PC-3 (cell line): ENCODE data around the gene SLC36A3. TPM values are rescaled to one million over a fixed set of nuclear protein-coding genes. Genes with fewer than 3 reads are reported as not detected.

ENCODE experiments used
- ATAC-seq: fragments of 200-7000 bp; cut with Tn5 transposase; 2 replicates; pipeline ENCODE4 v1.9.1; 2020; ENCODE audit warnings: mild to moderate bottlenecking, moderate library complexity
- BruUV-seq: library from RNA; stranded (reverse); fragments of 400-500 nt; replicated peaks from 2 replicates; lab custom pipeline; 2021; lab: Mats Ljungman, UMichigan
- CTCF ChIA-PET: fragments of 300-600 bp; sonication (Branson Sonifier 250); formaldehyde crosslinking; loops from one replicate; lab custom pipeline; 2022; ENCODE audit warnings: antibody characterized with exemption; lab: Charles Lee
- POLR2A ChIA-PET: fragments of 300-600 bp; sonication (Branson Sonifier 250); formaldehyde crosslinking; loops from one replicate; lab custom pipeline; 2022; ENCODE audit warnings: antibody characterized with exemption; ENCODE audit not compliant: unreplicated experiment; lab: Charles Lee
- DNase-seq: peaks from one replicate; pipeline ENCODE4 v3.0.0-alpha.2; 2015
- H2AFZ ChIP-seq: fragments of 300-600 bp; sonication (generic); 2 replicates; pipeline ENCODE4 v1.6.0; 2016; ENCODE audit warnings: antibody characterized with exemption, low read length
- H3F3A ChIP-seq: fragments of 300-600 bp; sonication (generic); one replicate; pipeline ENCODE4 v1.6.0; 2017; ENCODE audit warnings: antibody characterized with exemption, low read length, control low read depth, mild to moderate bottlenecking; ENCODE audit not compliant: unreplicated experiment
- H3K27ac ChIP-seq: fragments of 300-600 bp; sonication (generic); 2 replicates; pipeline ENCODE4 v1.5.1; 2016; ENCODE audit warnings: mild to moderate bottlenecking, low read length
- H3K27me3 ChIP-seq: fragments of 300-600 bp; sonication (generic); 2 replicates; pipeline ENCODE4 v1.6.1; 2016; ENCODE audit warnings: low read length, mixed read lengths
- H3K36me3 ChIP-seq: fragments of 300-600 bp; sonication (generic); 2 replicates; pipeline ENCODE4 v1.6.1; 2016; ENCODE audit warnings: low read depth, mixed run types, low read length, mixed read lengths
- H3K4me1 ChIP-seq: fragments of 300-600 bp; sonication (generic); 2 replicates; pipeline ENCODE4 v1.5.1; 2016; ENCODE audit warnings: low read length; ENCODE audit not compliant: insufficient read depth
- H3K4me2 ChIP-seq: fragments of 300-600 bp; sonication (generic); 2 replicates; pipeline ENCODE4 v1.6.0; 2016; ENCODE audit warnings: low read length
- H3K4me3 ChIP-seq: fragments of 300-600 bp; sonication (generic); 2 replicates; pipeline ENCODE4 v1.5.1; 2016; ENCODE audit warnings: mild to moderate bottlenecking, low read length, mixed read lengths
- H3K79me2 ChIP-seq: fragments of 300-600 bp; sonication (generic); 2 replicates; pipeline ENCODE4 v1.6.1; 2017; ENCODE audit warnings: low read length, mixed read lengths
- H3K9ac ChIP-seq: fragments of 300-600 bp; sonication (generic); 2 replicates; pipeline ENCODE4 v1.6.0; 2016; ENCODE audit warnings: mild to moderate bottlenecking, low read length
- H3K9me2 ChIP-seq: fragments of 300-600 bp; sonication (generic); replicated peaks from 2 replicates; pipeline ENCODE4 v1.6.1; 2016; ENCODE audit warnings: mixed run types, low read length, mixed read lengths
- H3K9me3 ChIP-seq: fragments of 300-600 bp; sonication (generic); 2 replicates; pipeline ENCODE4 v1.6.1; 2016; ENCODE audit warnings: low read length, mixed read lengths
- H4K20me1 ChIP-seq: fragments of 300-600 bp; sonication (generic); 2 replicates; pipeline ENCODE4 v1.6.1; 2016; ENCODE audit warnings: low read length, mixed read lengths
- CTCF ChIP-seq: fragments of 300-600 bp; sonication (generic); conservative IDR thresholded peaks from 2 replicates; pipeline ENCODE4 v1.5.1; 2017; ENCODE audit warnings: antibody characterized with exemption, low read depth, mild to moderate bottlenecking, low read length
- EZH2 ChIP-seq: fragments of 300-600 bp; sonication (generic); IDR thresholded peaks from one replicate; pipeline ENCODE4 v1.6.1; 2017; ENCODE audit warnings: antibody characterized with exemption, mild to moderate bottlenecking, low read length; ENCODE audit not compliant: unreplicated experiment
- EZH2phosphoT487 ChIP-seq: fragments of 300-600 bp; sonication (generic); IDR thresholded peaks from 2 replicates; pipeline ENCODE4 v1.6.1; 2018; ENCODE audit warnings: mild to moderate bottlenecking, antibody characterized with exemption, low read length, borderline replicate concordance
- intact Hi-C: fragments of 100-400 bp; cut with micrococcal nuclease; formaldehyde crosslinking; loops from 2 replicates; pipeline ENCODE4 v1.9.0; 2023
- total RNA-seq: library from RNA; depleted of rRNA; stranded (reverse); fragments of >200 nt; gene quantifications from 2 replicates; pipeline ENCODE4 v1.2.3, GENCODE V29; 2014

Gene SLC36A3
- total RNA-seq, 1 experiment from 2014 or later = not detected

- Histone ChIP-seq H3K27me3 (no peaks in the 10 kb centered on the region), H3K27ac (no peak overlapping the region), H3K9ac (no peak overlapping the region), H3K4me1 (no peaks in the 10 kb centered on the region), H3F3A (no peaks in the 10 kb centered on the region), H3K9me2 (no peaks in the 10 kb centered on the region), H2AFZ (no peak overlapping the region), H3K9me3 (no peaks in the 10 kb centered on the region), H3K4me3 (no peak overlapping the region), H3K79me2 (no peaks in the 10 kb centered on the region), H4K20me1 (no peaks in the 10 kb centered on the region), H3K4me2 (no peak overlapping the region), H3K36me3 (no peaks in the 10 kb centered on the region)
- ChIA-PET POLR2A (no interaction called here), CTCF (no interaction called here)
- no TSS peak for BruUV-seq
- TF ChIP-seq CTCF (no peak), EZH2phosphoT487 (no peak), EZH2 (no peak)
- DNase-seq (no peak), ATAC-seq (no peak)
- intact Hi-C loops = no loop called here
Observed at GRCh38 chr5:151230048-151230680, 73.4 kb downstream of the SLC36A3 start.

- ChIA-PET POLR2A (no interaction called here), CTCF (no interaction called here)
- Histone ChIP-seq H2AFZ (no peak overlapping the region), H3K9me2 (no peaks in the 10 kb centered on the region), H3K4me1 (no peaks in the 10 kb centered on the region; the same call in 1 of the 2 replicates), H3K27ac (no peak overlapping the region), H3K36me3 (no peaks in the 10 kb centered on the region), H3K4me3 (no peak overlapping the region), H3K4me2 (no peak overlapping the region), H3K79me2 (no peaks in the 10 kb centered on the region), H4K20me1 (no peaks in the 10 kb centered on the region), H3K9me3 (no peaks in the 10 kb centered on the region), H3F3A (no peaks in the 10 kb centered on the region), H3K9ac (no peak overlapping the region), H3K27me3 (no peaks in the 10 kb centered on the region)
- no TSS peak for BruUV-seq
- intact Hi-C loops = no loop called here
- TF ChIP-seq CTCF (no peak), EZH2phosphoT487 (no peak), EZH2 (no peak)
- ATAC-seq (no peak), DNase-seq (no peak)
Observed at GRCh38 chr5:151228986-151229385, 74.6 kb downstream of the SLC36A3 start.

DNA sequence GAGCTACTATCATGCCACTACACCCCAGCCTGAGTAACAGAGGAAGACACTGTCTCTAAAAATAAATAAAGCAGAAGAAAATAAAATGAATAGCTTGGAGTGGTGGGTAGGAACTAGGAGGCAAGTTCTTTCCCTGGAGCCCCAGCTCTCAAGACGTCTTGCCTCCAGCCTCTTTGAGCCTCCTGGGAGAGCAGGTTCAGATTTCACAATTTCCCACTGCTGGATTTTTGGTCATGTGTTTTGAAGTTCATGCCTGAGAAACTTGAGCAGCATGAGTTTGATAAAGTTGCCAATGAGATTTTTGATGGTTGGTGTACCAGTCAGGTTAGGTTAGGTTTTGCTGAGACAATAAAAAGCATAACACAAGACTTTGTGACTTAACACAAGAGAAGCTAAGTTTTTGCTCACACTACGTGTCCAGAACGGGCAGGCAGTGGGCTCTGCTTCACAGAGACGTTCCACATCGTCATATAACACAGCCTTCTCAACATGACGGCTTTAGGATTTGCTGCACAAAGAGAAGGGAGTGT is 75.6 kb downstream of the SLC36A3 start:
- intact Hi-C loops = no loop called here
- TF ChIP-seq EZH2phosphoT487 (no peak), CTCF (no peak), EZH2 (no peak)
- POLR2A ChIA-PET = no interaction called here
- no peak overlapping the region for H3K4me2 ChIP-seq
- H4K20me1 ChIP-seq = no peaks in the 10 kb centered on the region
- no peaks in the 10 kb centered on the region for H3K9me2 ChIP-seq
- CTCF ChIA-PET = no interaction called here
- H3K36me3 ChIP-seq = no peaks in the 10 kb centered on the region
- H3K79me2 ChIP-seq = no peaks in the 10 kb centered on the region
- BruUV-seq = no TSS peak
- H3K27ac ChIP-seq = no peak overlapping the region
- peaks cover 5% of the 10 kb centered on the region; the same call in 1 of the 2 replicates for H3K4me1 ChIP-seq
- no peak overlapping the region for H3K9ac ChIP-seq
- H2AFZ ChIP-seq = no peak overlapping the region
- no peak overlapping the region for H3K4me3 ChIP-seq
- no peak for ATAC-seq
- no peaks in the 10 kb centered on the region for H3K27me3 ChIP-seq
- no peak for DNase-seq
- no peaks in the 10 kb centered on the region for H3K9me3 ChIP-seq
- H3F3A ChIP-seq = no peaks in the 10 kb centered on the region
